ENCODE data around the gene UBE2K.

Gene UBE2K

DNA sequence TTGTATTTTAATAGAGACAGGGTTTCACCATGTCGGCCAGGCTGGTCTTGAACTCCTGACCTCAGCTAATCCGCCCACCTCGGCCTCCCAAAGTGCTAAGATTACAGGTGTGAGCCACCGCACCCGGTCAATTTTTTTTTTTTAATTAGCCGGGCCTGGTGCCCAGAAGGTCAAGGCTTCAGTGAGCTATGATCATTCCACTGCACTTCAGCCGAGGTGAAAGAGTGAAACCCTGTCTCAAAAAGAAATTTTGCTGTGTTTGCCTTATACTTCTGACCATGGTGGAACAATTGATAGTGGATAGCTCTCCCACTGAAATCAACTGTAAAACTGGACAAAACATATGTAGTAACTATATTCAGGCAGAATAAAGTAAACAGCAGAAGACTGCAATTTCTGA lies 35.3 kb upstream of the UBE2K start (continued):
- TF ChIP-seq, protein P1, sequence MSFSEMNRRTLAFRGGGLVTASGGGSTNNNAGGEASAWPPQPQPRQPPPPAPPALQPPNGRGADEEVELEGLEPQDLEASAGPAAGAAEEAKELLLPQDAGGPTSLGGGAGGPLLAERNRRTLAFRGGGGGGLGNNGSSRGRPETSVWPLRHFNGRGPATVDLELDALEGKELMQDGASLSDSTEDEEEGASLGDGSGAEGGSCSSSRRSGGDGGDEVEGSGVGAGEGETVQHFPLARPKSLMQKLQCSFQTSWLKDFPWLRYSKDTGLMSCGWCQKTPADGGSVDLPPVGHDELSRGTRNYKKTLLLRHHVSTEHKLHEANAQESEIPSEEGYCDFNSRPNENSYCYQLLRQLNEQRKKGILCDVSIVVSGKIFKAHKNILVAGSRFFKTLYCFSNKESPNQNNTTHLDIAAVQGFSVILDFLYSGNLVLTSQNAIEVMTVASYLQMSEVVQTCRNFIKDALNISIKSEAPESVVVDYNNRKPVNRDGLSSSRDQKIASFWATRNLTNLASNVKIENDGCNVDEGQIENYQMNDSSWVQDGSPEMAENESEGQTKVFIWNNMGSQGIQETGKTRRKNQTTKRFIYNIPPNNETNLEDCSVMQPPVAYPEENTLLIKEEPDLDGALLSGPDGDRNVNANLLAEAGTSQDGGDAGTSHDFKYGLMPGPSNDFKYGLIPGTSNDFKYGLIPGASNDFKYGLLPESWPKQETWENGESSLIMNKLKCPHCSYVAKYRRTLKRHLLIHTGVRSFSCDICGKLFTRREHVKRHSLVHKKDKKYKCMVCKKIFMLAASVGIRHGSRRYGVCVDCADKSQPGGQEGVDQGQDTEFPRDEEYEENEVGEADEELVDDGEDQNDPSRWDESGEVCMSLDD (tag by site-specific recombination; IDR thresholded peaks at IDR 0.05) = no peak
- TF ChIP-seq, protein P2, sequence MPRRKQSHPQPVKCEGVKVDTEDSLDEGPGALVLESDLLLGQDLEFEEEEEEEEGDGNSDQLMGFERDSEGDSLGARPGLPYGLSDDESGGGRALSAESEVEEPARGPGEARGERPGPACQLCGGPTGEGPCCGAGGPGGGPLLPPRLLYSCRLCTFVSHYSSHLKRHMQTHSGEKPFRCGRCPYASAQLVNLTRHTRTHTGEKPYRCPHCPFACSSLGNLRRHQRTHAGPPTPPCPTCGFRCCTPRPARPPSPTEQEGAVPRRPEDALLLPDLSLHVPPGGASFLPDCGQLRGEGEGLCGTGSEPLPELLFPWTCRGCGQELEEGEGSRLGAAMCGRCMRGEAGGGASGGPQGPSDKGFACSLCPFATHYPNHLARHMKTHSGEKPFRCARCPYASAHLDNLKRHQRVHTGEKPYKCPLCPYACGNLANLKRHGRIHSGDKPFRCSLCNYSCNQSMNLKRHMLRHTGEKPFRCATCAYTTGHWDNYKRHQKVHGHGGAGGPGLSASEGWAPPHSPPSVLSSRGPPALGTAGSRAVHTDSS (tag by site-specific recombination; IDR thresholded peaks at IDR 0.05) = no peak
- TF ChIP-seq MYNN (tag by site-specific recombination; IDR thresholded peaks at IDR 0.05; ENCODE audit: borderline replicate concordance) (no peak), SCRT2 (tag by site-specific recombination; IDR thresholded peaks at IDR 0.05) (no peak), ZNF292 (tag by site-specific recombination; IDR thresholded peaks at IDR 0.05; ENCODE audit: borderline replicate concordance, low read depth) (no peak), ZNF19 (tag by site-specific recombination; IDR thresholded peaks at IDR 0.05; ENCODE audit: low read depth) (no peak), SP3 (tag by site-specific recombination; IDR thresholded peaks at IDR 0.05) (no peak), BCL11B (tag by site-specific recombination; IDR thresholded peaks at IDR 0.05; ENCODE audit: low read depth) (no peak), ZNF510 (tag by site-specific recombination; IDR thresholded peaks at IDR 0.05; ENCODE audit: insufficient replicate concordance) (no peak)
- TF ChIP-seq, protein P3, sequence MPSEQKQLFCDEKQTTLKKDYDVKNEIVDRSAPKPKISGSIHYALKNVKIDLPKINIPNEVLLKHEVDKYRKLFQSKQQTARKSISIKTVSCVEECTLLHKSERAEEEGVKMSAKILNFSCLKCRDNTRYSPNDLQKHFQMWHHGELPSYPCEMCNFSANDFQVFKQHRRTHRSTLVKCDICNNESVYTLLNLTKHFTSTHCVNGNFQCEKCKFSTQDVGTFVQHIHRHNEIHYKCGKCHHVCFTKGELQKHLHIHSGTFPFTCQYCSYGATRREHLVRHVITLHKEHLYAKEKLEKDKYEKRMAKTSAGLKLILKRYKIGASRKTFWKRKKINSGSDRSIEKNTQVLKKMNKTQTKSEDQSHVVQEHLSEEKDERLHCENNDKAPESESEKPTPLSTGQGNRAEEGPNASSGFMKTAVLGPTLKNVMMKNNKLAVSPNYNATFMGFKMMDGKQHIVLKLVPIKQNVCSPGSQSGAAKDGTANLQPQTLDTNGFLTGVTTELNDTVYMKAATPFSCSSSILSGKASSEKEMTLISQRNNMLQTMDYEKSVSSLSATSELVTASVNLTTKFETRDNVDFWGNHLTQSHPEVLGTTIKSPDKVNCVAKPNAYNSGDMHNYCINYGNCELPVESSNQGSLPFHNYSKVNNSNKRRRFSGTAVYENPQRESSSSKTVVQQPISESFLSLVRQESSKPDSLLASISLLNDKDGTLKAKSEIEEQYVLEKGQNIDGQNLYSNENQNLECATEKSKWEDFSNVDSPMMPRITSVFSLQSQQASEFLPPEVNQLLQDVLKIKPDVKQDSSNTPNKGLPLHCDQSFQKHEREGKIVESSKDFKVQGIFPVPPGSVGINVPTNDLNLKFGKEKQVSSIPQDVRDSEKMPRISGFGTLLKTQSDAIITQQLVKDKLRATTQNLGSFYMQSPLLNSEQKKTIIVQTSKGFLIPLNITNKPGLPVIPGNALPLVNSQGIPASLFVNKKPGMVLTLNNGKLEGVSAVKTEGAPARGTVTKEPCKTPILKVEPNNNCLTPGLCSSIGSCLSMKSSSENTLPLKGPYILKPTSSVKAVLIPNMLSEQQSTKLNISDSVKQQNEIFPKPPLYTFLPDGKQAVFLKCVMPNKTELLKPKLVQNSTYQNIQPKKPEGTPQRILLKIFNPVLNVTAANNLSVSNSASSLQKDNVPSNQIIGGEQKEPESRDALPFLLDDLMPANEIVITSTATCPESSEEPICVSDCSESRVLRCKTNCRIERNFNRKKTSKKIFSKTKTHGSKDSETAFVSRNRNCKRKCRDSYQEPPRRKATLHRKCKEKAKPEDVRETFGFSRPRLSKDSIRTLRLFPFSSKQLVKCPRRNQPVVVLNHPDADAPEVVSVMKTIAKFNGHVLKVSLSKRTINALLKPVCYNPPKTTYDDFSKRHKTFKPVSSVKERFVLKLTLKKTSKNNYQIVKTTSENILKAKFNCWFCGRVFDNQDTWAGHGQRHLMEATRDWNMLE (tag by site-specific recombination; conservative IDR thresholded peaks at IDR 0.05; ENCODE audit: low read depth) = no peak

DNA sequence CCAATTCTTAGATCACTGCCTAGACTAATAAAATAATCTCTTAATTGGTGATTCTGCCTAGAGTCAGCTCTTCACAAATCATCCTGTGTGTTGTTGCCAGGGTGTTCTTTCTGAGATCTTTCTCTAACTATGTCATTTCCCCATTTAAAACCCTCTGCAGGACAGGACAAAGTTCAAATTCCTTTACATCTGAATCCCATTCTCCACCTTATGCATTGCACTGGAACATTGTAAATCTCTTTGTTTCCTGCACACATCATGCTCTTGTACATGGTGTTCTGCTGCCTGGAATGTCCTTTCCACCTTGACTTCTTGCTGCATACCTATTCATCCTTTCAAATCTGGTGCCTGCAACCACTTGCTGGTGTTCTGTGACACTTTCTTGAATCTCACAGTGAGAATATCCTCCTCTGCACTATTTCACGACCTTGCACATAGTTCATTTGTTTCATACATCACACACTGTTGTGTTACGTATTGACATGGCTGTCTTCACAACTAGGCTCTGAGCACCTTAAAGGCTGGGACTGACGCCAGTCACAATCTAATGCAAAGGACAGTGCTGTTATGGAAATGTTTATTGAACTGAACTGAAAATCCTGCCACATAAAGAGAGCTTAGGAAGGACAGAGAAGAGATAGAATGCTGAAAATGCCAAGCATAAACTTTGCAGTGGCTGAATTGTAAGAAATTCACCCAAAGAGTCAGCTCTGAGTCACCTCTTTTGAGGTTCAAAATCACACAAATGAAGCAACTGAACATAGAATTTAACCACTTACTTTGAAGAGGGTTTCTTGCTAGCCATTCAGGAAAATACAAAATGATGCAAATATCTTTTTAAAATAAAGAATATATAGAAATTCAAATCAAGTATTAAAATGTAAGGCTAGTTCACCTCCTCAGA lies 32.9 kb upstream of the UBE2K start:
- Histone ChIP-seq H3K9me3 (ENCODE audit: control insufficient read depth, insufficient read depth, low read depth, low read length) (no peaks in the 10 kb centered on the region), H3K27ac (ENCODE audit: extremely low read depth, low read depth, low read length) (no peak overlapping the region), H3K36me3 (ENCODE audit: control insufficient read depth in 2 of 2, insufficient read depth in 1 of 2, low read length in 2 of 2) (no peaks in the 10 kb centered on the region), H3K4me1 (ENCODE audit: control insufficient read depth, insufficient read depth, low read length) (no peaks in the 10 kb centered on the region), H3K4me3 (ENCODE audit: low read depth, low read length) (no peak overlapping the region)
- ChIA-PET POLR2A (no interaction called here), CTCF (no interaction called here)
- no peak for TF ChIP-seq ZNF707 (tag by site-specific recombination; IDR thresholded peaks at IDR 0.05)
- no peak for TF ChIP-seq REPIN1 (tag by site-specific recombination; IDR thresholded peaks at IDR 0.05; ENCODE audit: low read depth)

DNA sequence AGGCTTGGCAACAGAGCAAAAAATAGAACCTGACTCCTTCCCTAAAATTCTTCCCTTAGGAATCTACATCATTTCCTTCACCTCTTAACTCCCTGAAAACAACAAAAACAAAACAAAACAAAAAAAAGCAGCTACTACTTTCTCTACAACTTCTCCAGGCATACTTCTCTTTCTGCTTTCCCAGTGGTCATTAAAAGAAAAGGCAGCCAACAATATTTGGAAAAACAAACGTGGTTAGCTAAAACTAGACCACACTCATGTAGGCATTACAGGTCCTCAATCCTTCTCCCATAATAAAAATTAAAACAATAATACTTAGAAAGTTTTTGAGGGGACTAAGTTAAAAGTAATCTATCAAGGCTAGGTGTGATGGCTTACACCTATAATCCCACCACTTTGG lies 30.2 kb upstream of the UBE2K start:
- Histone ChIP-seq H3K27ac (ENCODE audit: extremely low read depth, low read depth, low read length) (no peak overlapping the region), H3K4me1 (ENCODE audit: control insufficient read depth, insufficient read depth, low read length) (no peaks in the 10 kb centered on the region), H3K4me3 (ENCODE audit: low read depth, low read length) (no peak overlapping the region), H3K9me3 (ENCODE audit: control insufficient read depth, insufficient read depth, low read depth, low read length) (no peaks in the 10 kb centered on the region), H3K36me3 (ENCODE audit: control insufficient read depth in 2 of 2, insufficient read depth in 1 of 2, low read length in 2 of 2) (no peaks in the 10 kb centered on the region)
- ChIA-PET CTCF (interaction anchor here (0.6 kb wide), 1 partner anchor 11 kb away, joined by 3 read pairs; no protein-coding TSS in a partner anchor), POLR2A (no interaction called here)
- TF ChIP-seq KLF16 (tag by site-specific recombination; IDR thresholded peaks at IDR 0.05) = no peak
- TF ChIP-seq YY2 (tag by site-specific recombination; IDR thresholded peaks at IDR 0.05) = no peak
- no peak for TF ChIP-seq ZNF426 (tag by site-specific recombination; IDR thresholded peaks at IDR 0.05)
- TF ChIP-seq, protein P4, sequence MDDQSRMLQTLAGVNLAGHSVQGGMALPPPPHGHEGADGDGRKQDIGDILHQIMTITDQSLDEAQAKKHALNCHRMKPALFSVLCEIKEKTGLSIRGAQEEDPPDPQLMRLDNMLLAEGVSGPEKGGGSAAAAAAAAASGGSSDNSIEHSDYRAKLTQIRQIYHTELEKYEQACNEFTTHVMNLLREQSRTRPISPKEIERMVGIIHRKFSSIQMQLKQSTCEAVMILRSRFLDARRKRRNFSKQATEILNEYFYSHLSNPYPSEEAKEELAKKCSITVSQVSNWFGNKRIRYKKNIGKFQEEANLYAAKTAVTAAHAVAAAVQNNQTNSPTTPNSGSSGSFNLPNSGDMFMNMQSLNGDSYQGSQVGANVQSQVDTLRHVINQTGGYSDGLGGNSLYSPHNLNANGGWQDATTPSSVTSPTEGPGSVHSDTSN (CRISPR knock-in tag; IDR thresholded peaks at IDR 0.05) = no peak
- no peak for TF ChIP-seq ZNF792 (tag by site-specific recombination; IDR thresholded peaks at IDR 0.05)
- TF ChIP-seq ZNF112 (tag by site-specific recombination; IDR thresholded peaks at IDR 0.05) = no peak
- TF ChIP-seq, protein P2 (tag by site-specific recombination; IDR thresholded peaks at IDR 0.05) = no peak
- TF ChIP-seq ZEB2 (tag by site-specific recombination; IDR thresholded peaks at IDR 0.05) = no peak
- no peak for TF ChIP-seq ZNF510 (tag by site-specific recombination; IDR thresholded peaks at IDR 0.05; ENCODE audit: insufficient replicate concordance)

All from HEK293 (cell line).